H54 (cell line): ENCODE measurements around the gene PLSCR2.
"Not testable (repeated sequence)": the region's sequence is repeated elsewhere in the genome, so short reads cannot be mapped to it uniquely, and the experiment has no call there.

Source experiments
- DNase-seq: peaks from one replicate; pipeline ENCODE4 v3.0.0; 2011; ENCODE audit warnings: low spot score, mixed read lengths; ENCODE audit not compliant: insufficient read length
- FAIRE-seq: peaks from 3 replicates; lab custom pipeline; 2011; peaks lifted over from hg19 to GRCh38; lab: Jason Lieb, UNC
- POLR2A ChIP-seq: IDR thresholded peaks from 2 replicates; pipeline ENCODE4 v1.6.1; 2011; ENCODE audit warnings: low read depth, mild to moderate bottlenecking, low read length

PLSCR2 gene

DNA sequence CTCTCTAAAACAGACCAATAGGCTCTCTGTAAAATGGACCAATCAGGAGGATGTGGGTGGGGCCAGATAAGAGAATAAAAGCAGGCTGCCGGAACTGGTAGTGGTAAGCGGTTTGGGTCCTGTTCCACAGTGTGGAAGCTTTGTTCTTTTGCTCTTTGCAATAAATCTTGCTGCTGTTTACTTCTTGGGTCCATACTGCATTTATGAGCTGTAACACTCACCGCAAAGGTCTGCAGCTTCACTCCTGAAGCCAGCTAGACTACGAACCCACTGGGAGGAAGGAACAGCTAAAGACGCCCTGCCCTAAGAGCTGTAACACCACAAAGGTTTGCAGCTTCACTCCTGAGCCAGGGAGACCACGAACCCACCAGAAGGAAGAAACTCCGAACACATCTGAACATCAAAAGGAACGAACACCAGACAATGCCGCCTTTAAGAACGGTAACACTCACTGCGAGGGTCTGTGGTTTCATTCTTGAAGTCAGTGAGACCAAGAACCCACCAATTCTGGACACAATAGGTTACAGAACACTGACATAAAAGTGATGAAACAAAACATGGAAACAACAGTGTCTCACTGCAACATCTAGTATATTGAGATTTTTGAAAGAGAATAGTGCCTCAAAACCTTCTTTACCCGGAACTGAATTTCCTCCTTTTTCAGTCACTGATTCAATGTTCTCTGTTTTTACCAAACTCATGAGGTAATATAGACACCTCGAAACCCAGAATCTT is 28.8 kb upstream of the PLSCR2 start:
- no peak for DNase-seq
- TF ChIP-seq POLR2A = no peak
- FAIRE-seq = no peak

DNA sequence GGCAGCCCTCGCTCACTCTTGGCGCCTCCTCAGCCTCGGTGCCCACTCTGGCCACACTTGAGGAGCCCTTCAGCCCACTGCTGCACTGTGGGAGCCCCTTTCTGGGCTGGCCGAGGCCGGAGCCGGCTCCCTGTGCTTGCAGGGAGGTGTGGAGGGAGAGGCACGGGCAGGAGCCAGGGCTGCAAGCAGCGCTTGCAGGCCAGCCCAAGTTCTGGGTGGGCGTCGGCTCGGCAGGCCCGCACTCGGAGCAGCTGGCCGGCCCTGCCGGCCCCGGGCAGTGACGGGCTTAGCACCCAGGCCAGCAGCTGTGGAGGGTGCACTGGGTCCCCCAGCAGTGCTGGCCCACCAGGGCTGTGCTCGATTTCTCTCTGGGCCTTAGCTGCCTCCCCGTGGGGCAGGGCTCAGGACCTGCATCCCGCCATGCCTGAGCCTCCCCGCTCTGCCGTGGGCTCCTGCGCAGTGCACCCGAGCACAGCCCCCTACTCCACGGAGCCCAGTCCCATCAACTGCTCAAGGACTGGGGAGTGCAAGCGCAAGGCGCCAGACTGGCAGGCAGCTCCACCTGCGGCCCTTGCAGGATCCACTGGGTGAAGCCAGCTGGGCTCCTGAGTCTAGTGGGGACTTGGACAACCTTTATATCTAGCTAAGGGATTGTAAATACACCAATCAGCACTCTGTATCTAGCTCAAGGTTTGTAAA is 27.9 kb upstream of the PLSCR2 start:
- not testable (repeated sequence) for DNase-seq, FAIRE-seq

- no peak for TF ChIP-seq POLR2A
- FAIRE-seq (no peak), DNase-seq (no peak)
Measured at GRCh38 chr3:146496726-146497125, 27.4 kb upstream of the PLSCR2 start.

GRCh38 chr3:146496251-146496650 is 26.9 kb upstream of the PLSCR2 start:
- no peak for DNase-seq
- no peak for TF ChIP-seq POLR2A
- no peak for FAIRE-seq

DNA sequence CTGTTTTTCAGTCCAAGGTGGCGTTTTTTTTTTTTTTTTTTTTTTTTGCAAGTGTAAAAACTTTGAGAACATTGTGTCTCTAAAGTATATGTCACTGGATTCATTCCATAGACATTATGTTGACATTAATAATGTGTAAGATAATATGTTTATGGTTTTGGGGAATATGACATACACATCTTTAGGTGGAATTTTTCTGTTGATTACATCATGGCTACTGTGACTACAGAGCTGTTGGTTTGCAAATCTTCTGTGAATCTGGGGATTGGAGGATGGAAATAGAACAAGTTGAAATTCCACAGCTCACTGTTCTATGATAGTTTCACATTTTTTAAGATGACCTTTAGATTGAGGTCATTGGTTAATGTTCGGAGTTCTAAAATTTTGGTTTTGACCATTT is 24.4 kb upstream of the PLSCR2 start:
- TF ChIP-seq POLR2A = no peak
- FAIRE-seq (no peak), DNase-seq (no peak)

DNA sequence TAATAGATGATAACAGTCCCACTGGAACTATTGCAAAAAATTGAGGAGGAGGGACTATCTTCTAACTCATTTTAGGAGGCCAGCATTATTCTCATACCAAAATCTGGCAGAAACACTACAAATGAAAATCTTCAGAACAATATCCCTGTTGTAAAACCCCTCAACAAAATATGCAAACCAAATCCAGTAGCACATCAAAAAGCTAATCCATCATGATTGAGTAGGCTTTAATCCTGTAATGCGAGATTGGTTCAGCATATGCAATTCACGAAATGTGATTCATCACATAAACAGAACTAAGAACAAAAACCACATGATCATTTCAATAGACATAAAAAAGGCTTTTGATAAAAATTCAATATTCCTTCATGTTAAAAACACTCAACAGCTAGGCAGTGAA is 23.9 kb upstream of the PLSCR2 start:
- FAIRE-seq (peak; percentile 67), DNase-seq (no peak)
- TF ChIP-seq POLR2A = no peak

- no peak for FAIRE-seq
- TF ChIP-seq POLR2A = no peak
- DNase-seq = no peak
Measured at GRCh38 chr3:146491303-146491702, 21.9 kb upstream of the PLSCR2 start.

DNA sequence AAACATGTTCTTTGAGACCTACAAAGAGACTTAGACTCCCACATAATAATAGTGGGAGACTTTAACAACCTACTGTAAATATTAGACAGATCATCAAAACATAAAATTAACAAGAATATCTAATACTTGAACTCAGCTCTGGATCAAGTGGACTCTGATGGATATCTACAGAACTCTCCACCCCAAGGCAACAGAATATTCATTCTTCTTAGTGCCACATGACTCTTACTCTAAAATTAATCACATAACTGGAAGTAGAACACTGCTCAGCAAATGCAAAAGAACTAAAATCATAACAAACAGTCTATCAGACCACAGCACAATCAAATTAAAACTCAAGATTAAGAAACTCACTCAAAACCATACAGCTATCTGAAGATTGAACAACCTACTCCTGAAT is 15.9 kb upstream of the PLSCR2 start:
- DNase-seq = no peak
- TF ChIP-seq POLR2A = no peak
- FAIRE-seq = no peak

DNA sequence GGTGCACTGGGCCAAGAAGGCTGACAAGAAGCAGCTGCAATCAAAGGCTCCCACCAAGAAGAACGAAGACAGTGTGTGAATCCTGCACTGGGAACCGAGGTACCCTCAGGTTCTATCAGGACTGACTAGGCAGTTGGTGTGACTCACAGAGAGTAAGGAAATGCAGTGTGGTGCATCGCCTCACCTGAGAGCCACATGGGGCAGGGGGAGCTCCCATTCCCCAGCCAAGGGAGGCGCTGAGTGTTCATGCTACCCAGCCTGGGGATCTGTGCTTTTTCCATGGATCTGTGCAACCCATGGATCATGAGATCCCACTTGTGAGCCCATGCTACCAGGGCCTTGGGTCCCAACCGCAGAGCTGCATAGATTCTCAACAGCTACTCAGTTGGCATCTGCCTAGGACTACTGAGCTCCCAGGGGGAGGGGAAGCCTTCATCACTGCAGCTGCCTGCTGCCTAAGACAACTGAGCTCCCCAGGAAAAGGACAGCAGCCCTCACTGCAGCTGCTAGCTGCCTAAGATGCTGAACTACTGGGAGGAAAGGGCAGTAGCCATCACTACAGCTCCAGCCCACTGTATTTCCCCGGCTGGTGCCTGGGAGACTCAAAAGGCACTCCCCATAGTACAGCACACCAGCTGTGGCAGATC is 6.9 kb upstream of the PLSCR2 start:
- FAIRE-seq (no peak), DNase-seq (no peak)
- no peak for TF ChIP-seq POLR2A

DNA sequence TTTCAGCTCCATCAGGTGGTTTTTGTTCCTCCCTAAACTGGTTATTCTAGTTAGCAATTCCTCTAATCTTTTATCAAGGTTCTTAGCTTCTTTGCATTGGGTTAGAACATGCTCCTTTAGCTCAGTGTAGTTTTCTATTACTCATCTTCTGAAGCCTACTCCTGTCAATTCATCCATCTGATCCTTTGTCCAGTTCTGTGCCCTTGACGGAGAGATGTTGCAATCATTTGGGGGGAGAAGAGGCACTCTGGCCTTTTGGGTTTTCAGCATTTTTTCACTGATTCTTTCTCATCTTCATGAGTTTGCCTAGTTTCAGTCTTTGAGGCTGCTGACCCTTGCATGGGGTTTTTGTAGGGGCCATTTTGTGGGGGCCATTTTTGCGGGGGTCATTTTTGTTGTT is 5.6 kb upstream of the PLSCR2 start:
- not testable (repeated sequence) for DNase-seq, FAIRE-seq

DNA sequence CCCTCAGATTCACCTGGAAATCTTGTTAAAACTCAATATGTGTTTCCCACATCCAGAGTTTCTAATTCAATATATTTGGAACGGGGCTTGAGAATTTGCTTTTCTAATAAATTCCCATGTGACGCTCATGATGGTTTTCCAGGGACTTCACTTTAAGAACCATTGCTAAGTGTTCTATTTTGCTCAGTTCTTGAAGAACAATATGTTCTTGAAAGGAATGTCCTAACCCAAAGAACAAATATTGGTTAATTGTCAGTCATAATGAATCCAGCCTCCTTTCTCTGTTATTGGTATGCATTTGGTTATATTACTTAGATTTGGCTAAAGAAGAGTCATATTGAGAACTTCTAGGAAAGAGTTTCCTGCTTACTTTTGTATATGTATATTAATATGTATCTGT is 4.4 kb upstream of the PLSCR2 start:
- DNase-seq (no peak), FAIRE-seq (no peak)
- no peak for TF ChIP-seq POLR2A

GRCh38 chr3:146472611-146473010 is 3.2 kb upstream of the PLSCR2 start:
- no peak for DNase-seq
- FAIRE-seq = no peak
- TF ChIP-seq POLR2A = no peak

DNA sequence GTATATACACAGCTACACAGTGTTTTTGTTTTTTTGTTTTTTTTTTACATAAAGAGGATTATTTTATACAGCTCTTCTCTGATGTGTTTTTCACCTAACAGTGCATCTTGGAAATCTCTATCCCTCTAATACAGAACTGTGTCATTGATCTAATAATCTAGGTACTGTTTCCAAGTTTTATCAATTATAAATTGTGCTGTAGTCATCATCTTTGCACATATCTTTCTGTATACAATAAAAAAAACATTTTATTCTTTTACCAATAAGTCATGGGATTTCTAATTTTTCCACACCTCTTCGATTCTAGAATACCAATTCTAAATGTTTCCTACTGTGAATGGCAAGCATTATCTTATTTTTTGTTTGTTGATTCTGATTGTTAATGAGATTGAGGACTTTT is 1.7 kb upstream of the PLSCR2 start:
- FAIRE-seq (no peak), DNase-seq (no peak)
- no peak for TF ChIP-seq POLR2A

- TF ChIP-seq POLR2A = no peak
- DNase-seq (no peak), FAIRE-seq (no peak)
Measured at GRCh38 chr3:146470425-146470990, 1.1 kb upstream of the PLSCR2 start.
